ENCODE results near the gene USP49. TPM values are rescaled to one million over a fixed set of nuclear protein-coding genes. Genes with fewer than 3 reads are reported as not detected.
A peak's percentile ranks its signal among the peaks of the same experiment; 100 is the strongest.
"Not testable (repeated sequence)": the region's sequence is repeated elsewhere in the genome, so short reads cannot be mapped to it uniquely, and the experiment has no call there.

USP49 gene
- total RNA-seq, 2 donors from 2014 or later: 8.2 to 15.3 TPM

GRCh38 chr6:41769376-41769775 is 125.8 kb downstream of the USP49 start:
- Mint-ChIP-seq H3K4me1 (ENCODE audit: low read depth in 2 of 2) (peaks cover 0 to 8% of the 10 kb centered on the region in 2 donors), H3K9me3 (no peaks in the 10 kb centered on the region), H3K27me3 (no peaks in the 10 kb centered on the region), H3K27ac (no peak overlapping the region), H3K36me3 (peaks cover 3% of the 10 kb centered on the region), H3K4me3 (no peak overlapping the region)
- no peak for DNase-seq (ENCODE audit: low spot score)
- no peak for ATAC-seq

GRCh38 chr6:41768545-41769308 is 126.4 kb downstream of the USP49 start:
- no peak overlapping the region for H3K4me3 Mint-ChIP-seq
- no peaks in the 10 kb centered on the region for H3K9me3 Mint-ChIP-seq
- H3K27ac Mint-ChIP-seq: no peak overlapping the region
- DNase-seq (ENCODE audit: low spot score) (no peak), ATAC-seq (peak in 1 of 2 donors; percentile 19)
- no peaks in the 10 kb centered on the region for H3K27me3 Mint-ChIP-seq
- H3K36me3 Mint-ChIP-seq: no peaks in the 10 kb centered on the region
- H3K4me1 Mint-ChIP-seq (ENCODE audit: low read depth in 2 of 2): peaks cover 0 to 8% of the 10 kb centered on the region in 2 donors

- Mint-ChIP-seq H3K4me1 (ENCODE audit: low read depth in 2 of 2) (peaks cover 0 to 8% of the 10 kb centered on the region in 2 donors), H3K36me3 (no peaks in the 10 kb centered on the region), H3K4me3 (no peak overlapping the region), H3K9me3 (no peaks in the 10 kb centered on the region), H3K27ac (no peak overlapping the region), H3K27me3 (no peaks in the 10 kb centered on the region)
- no peak for ATAC-seq
- DNase-seq (ENCODE audit: low spot score): no peak
These were observed 127.9 kb downstream of the USP49 start for GRCh38 chr6:41767112-41767833.

GRCh38 chr6:41766043-41766664 is 129.0 kb downstream of the USP49 start:
- not testable (repeated sequence) for H3K36me3 Mint-ChIP-seq; ATAC-seq; H3K9me3 Mint-ChIP-seq; H3K4me3 Mint-ChIP-seq; H3K4me1 Mint-ChIP-seq (ENCODE audit: low read depth in 2 of 2); H3K27me3 Mint-ChIP-seq; H3K27ac Mint-ChIP-seq; DNase-seq (ENCODE audit: low spot score)

GRCh38 chr6:41763470-41763869 is 131.7 kb downstream of the USP49 start:
- Mint-ChIP-seq H3K27me3 (no peaks in the 10 kb centered on the region), H3K36me3 (no peaks in the 10 kb centered on the region), H3K9me3 (no peaks in the 10 kb centered on the region), H3K27ac (no peak overlapping the region), H3K4me3 (no peak overlapping the region), H3K4me1 (ENCODE audit: low read depth in 2 of 2) (peaks cover 0 to 4% of the 10 kb centered on the region in 2 donors)
- DNase-seq (ENCODE audit: low spot score) (no peak), ATAC-seq (no peak)

GRCh38 chr6:41759905-41760579 is 135.1 kb downstream of the USP49 start:
- Mint-ChIP-seq H3K27me3 (peaks cover 0 to 3% of the 10 kb centered on the region in 2 donors), H3K36me3 (no peaks in the 10 kb centered on the region), H3K9me3 (no peaks in the 10 kb centered on the region), H3K4me3 (no peak overlapping the region), H3K4me1 (ENCODE audit: low read depth in 2 of 2) (no peaks in the 10 kb centered on the region), H3K27ac (no peak overlapping the region)
- ATAC-seq (peak in 1 of 2 donors; percentile 37), DNase-seq (ENCODE audit: low spot score) (no peak)

- Mint-ChIP-seq H3K27ac (no peak overlapping the region), H3K27me3 (peaks cover 0 to 3% of the 10 kb centered on the region in 2 donors), H3K4me1 (ENCODE audit: low read depth in 2 of 2) (no peaks in the 10 kb centered on the region), H3K4me3 (no peak overlapping the region), H3K36me3 (no peaks in the 10 kb centered on the region), H3K9me3 (no peaks in the 10 kb centered on the region)
- DNase-seq (ENCODE audit: low spot score) (no peak), ATAC-seq (peak; percentile 7 to 29)
These were observed 135.9 kb downstream of the USP49 start for GRCh38 chr6:41759106-41759904.

- Mint-ChIP-seq H3K36me3 (no peaks in the 10 kb centered on the region), H3K9me3 (no peaks in the 10 kb centered on the region), H3K4me3 (no peak overlapping the region), H3K27ac (no peak overlapping the region), H3K27me3 (peaks cover 0 to 3% of the 10 kb centered on the region in 2 donors), H3K4me1 (ENCODE audit: low read depth in 2 of 2) (no peaks in the 10 kb centered on the region)
- DNase-seq (ENCODE audit: low spot score) (no peak), ATAC-seq (no peak)
These were observed 136.5 kb downstream of the USP49 start for GRCh38 chr6:41758641-41759035.

- Mint-ChIP-seq H3K27me3 (peaks cover 3 to 4% of the 10 kb centered on the region in 2 donors), H3K4me1 (ENCODE audit: low read depth in 2 of 2) (no peaks in the 10 kb centered on the region), H3K9me3 (no peaks in the 10 kb centered on the region), H3K27ac (no peak overlapping the region), H3K36me3 (no peaks in the 10 kb centered on the region), H3K4me3 (no peak overlapping the region)
- ATAC-seq (no peak), DNase-seq (ENCODE audit: low spot score) (no peak)
These were observed 137.1 kb downstream of the USP49 start for GRCh38 chr6:41757931-41758640.

- Mint-ChIP-seq H3K9me3 (no peaks in the 10 kb centered on the region), H3K4me3 (no peak overlapping the region), H3K4me1 (ENCODE audit: low read depth in 2 of 2) (no peaks in the 10 kb centered on the region), H3K36me3 (no peaks in the 10 kb centered on the region), H3K27me3 (peaks cover 3 to 5% of the 10 kb centered on the region in 2 donors), H3K27ac (no peak overlapping the region)
- no peak for ATAC-seq
- no peak for DNase-seq (ENCODE audit: low spot score)
These were observed 137.9 kb downstream of the USP49 start for GRCh38 chr6:41757271-41757670.

GRCh38 chr6:41756354-41756753 is 138.8 kb downstream of the USP49 start:
- peaks cover 3 to 5% of the 10 kb centered on the region in 2 donors for H3K27me3 Mint-ChIP-seq
- H3K4me1 Mint-ChIP-seq (ENCODE audit: low read depth in 2 of 2): no peaks in the 10 kb centered on the region
- no peak overlapping the region for H3K4me3 Mint-ChIP-seq
- H3K27ac Mint-ChIP-seq: no peak overlapping the region
- H3K36me3 Mint-ChIP-seq: no peaks in the 10 kb centered on the region
- DNase-seq (ENCODE audit: low spot score) (no peak), ATAC-seq (no peak)
- H3K9me3 Mint-ChIP-seq: no peaks in the 10 kb centered on the region

GRCh38 chr6:41755895-41756294 is 139.3 kb downstream of the USP49 start:
- H3K27ac Mint-ChIP-seq: no peak overlapping the region
- no peaks in the 10 kb centered on the region for H3K9me3 Mint-ChIP-seq
- peaks cover 3 to 5% of the 10 kb centered on the region in 2 donors for H3K27me3 Mint-ChIP-seq
- no peaks in the 10 kb centered on the region for H3K4me1 Mint-ChIP-seq (ENCODE audit: low read depth in 2 of 2)
- no peak for ATAC-seq
- DNase-seq (ENCODE audit: low spot score): no peak
- H3K36me3 Mint-ChIP-seq: no peaks in the 10 kb centered on the region
- H3K4me3 Mint-ChIP-seq: no peak overlapping the region
